CD4-positive, alpha-beta T cell treated with Interleukin-1 beta for 1 hour (primary cell): ENCODE measurements around the gene TIAM1.

Experiments
- DNase-seq, 2 donors: peaks; one replicate each; pipeline ENCODE4 v3.0.0-alpha.2; 2020 to 2022

TIAM1 gene

DNA sequence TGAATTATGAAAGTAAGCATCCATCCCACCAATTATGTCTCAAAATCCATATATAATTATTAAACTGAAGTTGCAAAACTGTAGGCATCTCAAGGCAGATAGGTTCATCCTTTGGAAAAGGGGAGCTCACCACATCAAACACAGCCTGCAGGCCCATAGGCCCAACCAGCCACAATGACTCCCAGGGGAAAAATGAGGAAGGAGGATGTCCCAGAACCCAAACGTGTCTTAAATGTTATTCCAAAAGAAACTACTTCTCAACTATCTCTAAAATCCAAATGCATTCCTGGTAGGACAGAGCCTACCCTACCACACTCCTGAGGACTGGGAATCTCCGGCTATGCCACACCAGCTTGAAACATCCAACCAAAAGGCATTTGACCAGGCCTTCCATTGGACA is 12.8 kb downstream of the TIAM1 start:
- no peak for DNase-seq

DNA sequence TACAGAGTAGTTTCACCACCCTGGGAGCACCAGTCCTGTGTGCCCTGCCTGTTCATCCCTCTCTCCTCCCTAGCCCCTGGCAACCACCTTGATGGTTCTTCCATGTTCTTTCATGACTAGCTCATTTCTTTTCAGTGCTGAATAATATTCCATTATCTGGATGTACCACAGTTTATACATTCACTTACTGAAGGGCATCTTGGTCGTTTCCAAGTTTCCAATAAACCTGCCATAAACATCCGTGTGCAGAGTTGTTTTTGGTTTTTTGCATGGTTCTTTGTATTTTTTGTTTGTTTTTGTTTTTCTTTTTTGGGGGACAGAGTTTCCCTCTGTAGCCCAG is 13.9 kb downstream of the TIAM1 start:
- no peak for DNase-seq

DNA sequence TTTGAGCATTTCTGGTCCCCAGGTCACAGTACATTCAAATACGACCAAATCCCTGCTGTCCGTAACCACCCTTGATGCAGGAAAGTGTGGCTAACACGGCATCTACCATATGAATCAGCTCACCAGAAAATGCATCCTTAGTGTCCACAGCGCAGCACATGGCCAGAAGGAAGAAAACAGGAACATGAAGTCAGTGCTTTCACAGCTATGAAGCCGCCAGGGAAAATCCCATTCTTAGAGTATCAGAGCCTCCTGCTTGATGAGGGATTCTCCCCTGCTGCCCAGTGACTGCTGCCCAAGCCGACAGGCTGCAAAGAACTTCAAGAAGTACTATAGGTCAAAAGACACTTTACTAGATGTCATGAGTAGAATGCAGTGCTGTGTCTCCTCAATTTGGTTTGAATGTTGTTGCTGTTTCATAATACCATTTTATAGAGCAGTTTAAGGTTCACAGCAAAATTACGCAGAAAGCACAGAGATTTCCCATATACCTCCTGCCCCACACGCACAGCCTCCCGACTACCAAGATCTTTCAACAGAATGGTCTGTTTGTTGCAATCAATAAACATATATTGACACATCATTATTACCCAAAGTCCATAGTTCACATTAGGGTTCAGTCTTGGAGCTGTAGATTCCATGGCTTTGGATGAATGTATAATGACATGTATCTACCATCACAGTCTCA is 14.5 kb downstream of the TIAM1 start:
- DNase-seq: no peak

DNA sequence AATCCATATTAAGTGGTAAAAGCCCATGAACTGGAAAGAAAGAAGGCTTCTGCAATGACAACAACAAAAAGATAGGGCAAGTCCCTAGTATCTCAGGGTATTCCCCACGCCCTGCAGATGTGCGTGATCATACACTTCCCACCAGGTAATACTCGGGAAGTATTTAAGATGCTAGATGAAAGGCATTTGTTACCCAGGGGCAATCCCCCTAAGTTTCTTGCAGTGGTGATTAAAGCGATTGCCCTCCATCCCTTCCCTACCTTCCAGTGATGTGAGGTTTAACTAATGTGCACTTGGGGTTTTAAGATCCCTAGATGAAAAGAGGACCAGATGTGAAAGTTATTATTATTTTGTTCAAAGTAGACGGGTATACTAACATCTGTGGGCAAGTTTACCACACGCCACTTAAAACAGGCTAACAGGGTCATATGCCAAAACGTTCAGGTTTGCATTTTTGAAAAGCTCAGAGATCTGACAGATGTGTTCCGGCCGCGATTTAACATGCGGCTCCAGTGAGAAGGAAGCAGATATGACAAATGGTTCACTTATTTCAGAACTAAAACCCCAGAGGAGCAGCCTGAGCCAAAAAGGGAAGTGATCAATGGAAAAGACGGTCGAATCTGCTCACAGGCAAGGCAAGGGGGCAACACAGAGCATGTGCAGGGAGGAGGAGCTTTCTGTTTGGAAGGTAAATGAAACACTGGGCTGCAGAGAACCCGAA is 17.4 kb downstream of the TIAM1 start:
- peak; percentile 32 for DNase-seq

DNA sequence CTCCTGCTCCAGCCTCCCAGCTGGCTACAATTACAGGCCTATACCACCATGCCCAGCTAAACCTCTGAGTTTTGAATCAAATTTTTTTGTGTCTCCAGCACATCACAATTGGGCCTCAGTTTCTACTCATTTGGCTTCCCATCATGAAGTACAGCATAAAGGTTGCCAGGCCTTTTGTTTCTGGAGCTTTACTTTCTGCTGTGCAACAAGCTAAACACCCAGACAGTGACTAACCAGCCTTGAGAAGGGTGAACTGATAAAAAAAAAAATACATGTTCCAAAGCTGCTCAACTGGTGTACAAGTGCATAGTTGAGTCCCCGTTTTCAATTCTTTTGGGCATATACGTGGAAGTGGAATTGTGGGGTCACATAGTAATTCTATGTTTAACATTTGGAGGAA is 25.1 kb downstream of the TIAM1 start:
- no peak for DNase-seq

DNA sequence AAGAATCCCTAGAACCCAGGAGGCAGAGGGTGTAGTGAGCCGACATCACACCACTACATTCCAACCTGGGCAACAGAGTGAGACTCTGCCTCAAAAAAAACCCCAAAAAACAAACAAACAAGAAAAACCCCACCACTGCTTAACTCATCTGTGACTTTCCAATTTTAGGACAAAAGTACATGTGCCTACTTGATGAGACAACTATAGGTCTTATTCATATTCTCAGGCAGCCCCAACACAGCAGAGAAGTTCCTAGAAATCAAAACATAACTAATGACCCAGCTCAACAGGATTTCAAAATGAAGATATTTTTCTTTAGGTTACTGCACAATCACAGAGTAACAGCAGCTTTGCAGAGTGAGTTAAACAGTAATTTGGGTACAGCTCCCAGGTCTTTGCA is 26.4 kb downstream of the TIAM1 start:
- DNase-seq: no peak

DNA sequence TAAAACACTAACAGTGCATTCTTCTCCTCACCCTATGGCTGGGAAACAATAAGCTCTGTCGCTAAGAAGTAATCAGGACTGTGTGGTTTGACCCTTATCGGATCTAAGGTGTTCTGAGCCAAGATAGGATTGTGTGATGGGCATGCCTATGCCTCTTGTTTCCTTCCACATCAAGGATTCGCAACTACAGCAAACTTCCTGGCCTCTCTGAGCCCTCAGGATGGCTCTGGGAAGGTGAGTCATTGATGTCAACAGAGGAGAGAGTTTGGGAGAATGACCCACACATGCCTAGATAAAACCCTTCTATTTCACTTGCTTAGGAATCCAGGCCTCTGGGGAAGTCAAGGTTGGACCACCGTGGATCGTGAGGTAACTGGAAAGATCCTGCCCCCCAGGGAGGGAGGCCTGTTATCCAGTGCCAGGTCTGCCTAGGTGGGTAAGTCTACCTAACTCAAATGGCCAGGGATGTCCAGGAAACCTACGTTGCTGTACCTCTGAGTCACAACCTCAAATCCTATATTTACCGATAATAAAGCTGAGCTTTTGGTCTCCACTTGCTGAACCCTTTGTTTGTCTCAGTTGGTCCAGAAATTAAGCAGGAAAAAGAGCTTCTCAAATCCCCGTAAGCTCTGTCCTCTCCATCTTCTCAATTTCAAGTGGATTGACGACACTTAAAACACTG is 27.4 kb downstream of the TIAM1 start:
- DNase-seq: no peak

DNA sequence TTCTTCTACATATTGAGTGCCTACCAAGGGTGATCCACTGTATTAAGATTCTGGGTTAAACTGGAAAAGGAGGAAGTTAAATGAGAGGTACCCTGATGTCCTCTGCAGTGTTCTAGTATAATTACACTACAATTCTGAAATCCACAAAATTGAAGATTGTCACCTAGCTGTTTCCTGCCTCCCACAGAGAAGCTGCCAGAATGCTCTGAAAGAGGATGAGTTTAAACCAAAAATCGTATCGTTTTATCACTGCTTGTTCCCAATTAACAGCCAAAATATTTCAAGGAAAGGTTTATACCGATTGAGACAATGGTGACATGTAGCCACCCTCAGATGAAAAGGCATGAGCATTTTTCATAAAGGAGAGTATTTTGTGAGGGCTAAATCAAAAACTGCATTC is 28.0 kb downstream of the TIAM1 start:
- DNase-seq: no peak

DNA sequence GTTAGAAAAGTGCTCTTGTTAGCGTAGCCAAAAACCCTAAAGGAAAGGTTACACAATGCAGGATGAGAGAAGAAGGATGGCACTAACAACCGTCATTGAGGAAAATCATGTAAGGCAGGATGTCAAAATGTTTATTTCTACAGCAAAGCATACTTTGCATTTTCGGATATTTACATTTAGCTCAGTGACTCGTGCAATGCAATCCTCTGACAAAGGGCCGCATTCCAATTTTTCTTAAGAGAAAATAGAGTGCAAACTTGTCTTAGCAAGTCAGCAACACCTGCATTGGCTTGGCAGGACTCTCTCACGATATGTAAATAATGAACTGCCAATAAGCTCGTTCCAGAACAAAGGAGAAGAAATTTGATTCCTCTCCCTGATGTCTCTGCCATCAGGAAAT is 33.3 kb downstream of the TIAM1 start:
- no peak for DNase-seq

DNA sequence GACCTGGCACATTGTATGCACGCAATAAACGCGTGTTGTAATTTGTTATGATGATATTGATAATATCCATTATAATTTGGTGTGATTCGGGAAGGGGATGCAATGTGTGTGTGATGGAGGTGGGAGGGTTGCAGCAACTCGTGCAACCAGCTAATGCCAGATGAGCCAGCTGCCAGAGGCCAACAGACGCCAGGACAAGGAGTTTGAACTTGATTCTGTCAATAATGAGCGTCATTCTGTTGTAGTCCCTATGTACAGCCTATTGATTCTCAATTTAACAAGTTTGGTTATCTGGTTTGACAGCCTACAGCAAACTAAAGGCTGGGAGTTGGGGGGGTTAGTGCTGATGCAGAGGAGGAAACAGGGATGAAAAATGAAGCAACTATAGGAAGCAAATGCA is 35.5 kb downstream of the TIAM1 start:
- DNase-seq: no peak

DNA sequence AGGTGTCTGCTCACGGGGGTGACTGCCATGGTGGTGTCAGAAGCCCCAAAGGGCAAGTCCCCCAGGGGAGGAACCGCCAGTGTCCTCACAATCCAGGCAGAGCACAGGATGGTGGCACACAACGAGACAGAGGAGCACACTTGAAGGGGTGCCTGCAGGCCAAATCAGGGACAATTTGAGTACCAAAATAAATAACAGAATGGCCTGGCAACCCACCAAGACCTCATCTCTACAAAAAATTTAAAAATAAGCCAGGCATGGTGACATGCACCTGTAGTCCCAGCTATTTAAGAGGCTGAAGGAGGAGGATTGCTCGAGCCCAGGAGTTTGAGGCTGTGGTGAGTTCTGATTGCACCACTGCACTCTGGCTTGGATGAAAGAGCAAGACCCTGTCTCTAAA is 38.2 kb downstream of the TIAM1 start:
- no peak for DNase-seq

DNA sequence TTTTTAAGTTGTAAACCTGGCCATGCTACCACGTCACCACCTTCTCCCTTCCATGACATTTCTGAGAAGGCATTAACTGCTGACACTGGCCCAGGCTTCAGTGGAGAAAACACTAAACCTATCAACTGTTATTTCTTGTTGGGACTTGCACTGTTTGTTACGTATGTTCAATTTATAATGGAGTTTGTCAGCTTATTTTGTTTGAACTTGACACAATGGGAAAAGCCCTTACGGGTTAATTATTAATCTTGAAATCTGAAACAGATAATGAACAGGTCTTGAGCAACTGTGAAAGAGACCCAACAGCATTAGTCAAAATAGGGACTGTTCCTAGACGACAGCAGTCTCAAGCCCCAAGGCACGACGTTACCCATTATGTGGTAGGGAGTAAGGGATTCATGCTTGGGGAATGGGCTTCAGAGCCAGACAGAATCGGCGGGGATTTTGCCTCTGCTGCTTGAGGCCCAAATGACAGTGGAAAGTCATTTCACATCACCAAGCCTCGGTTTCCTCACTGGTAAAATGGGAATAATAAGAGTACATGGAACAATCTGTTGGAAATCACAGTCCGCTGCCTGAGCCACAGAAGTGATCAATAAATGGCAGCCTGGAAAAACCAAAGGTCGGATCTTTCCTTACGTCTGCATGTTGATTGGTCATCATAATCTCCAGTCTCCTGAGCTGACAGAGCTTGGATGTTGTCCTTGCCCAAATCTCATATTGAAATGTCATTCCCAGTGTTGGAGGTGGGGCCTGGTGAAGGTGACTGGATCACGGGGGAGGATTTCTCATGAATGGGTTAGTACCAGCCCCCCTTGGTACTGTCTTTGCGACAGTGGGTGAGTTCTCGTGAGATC is 44.5 kb downstream of the TIAM1 start:
- DNase-seq: no peak

DNA sequence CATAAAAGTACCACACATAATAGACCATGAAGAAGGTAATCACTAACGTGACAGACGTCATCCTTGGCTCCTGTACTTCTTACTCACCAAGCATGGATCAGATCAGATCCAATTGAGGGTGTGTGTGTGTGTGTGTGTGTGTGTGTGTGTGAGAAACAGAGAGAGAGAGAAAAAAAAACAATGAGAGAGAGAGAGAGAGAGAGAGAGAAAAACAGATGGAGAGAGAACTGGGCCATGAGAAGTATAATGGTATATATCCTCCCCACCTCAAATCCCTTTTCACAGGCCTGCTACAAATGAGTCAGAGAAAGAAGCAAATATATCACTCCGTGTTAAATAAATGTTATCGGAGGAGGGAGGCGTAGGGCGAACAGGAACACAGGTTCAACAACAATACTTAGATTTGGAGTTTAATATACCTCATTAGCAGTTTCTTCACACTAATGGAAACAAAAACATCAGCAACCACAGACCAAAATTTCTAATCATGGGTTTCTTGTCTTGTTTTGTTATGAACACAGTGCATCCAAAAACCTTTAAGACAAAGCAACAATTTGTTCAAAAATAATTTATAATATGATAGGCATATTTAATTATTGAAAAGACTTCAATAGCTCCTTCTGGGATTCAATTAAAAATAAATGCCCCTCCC is 45.3 kb downstream of the TIAM1 start:
- no peak for DNase-seq

DNA sequence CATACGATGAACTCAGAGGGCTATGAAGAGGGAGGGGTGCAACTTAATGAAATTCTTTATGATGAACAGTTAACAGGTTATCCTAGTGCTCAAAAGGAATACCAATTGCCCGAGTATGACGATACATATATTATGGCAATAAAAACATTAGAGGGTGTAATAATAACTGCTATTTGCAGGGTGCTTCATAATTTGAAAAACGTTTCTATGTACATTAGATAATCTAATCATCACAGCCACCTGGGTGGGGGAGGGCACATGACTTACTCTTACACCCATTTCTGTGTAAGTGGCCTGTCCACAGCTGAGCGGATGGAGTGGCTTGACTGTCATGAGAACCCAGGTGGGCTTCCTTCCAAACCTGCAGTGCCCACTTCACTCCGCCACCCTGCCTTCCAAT is 46.3 kb downstream of the TIAM1 start:
- no peak for DNase-seq

DNA sequence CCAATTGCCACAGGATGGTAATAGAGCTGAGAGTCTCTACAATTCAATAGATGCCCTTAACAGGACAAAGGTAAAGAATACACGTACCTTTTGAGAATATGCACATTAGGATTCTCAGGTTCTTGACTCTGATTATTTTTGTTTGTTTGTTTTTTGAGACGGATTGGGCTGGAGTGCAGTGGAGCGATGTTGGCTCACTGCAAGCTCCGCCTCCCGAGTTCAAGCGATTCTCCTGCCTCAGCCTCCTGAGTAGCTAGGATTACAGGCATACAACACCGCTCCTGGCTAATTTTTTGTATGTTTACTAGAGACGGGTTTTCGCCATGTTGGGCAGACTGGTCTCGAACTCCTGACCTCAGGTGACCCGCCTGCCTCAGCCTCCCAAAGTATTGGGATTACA is 48.4 kb downstream of the TIAM1 start:
- DNase-seq: no peak

DNA sequence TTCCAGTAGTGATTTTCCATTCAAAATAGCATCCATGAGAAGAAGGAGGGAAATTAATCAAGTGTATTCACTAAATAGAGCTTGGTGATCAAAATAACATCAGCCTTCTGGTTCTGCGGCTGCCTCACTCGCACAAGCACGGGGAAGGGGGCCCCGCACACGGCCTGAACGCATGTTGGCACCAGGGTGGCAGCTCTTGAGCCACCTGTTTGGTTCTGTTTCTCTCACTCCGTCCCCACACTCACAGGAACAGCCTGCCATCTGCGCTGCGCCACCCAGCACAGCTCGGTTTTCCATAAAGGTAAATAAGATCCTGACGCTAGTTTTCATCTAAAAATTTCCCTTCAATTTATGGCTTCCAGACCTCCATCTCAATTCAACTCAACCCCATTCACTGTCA is 49.4 kb downstream of the TIAM1 start:
- DNase-seq: no peak

DNA sequence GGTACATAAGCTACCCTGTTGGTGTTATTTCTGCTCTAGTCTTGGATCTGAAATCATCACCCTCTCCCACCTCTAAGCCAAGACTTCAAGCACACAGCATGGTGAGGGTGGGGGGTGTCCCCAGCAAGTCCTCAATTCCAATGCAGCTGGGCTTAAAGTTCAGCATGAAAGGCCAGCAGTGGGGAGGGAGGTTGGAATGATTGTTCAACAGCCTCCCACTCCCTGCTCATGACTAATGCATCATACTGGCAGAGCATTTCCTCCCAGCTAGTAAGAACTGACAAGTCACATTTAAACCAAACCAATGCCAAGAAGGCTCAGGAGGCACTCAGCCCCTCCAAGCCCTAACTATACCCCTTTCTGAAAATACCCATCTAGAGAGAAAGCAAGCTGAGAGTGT is 50.1 kb downstream of the TIAM1 start:
- no peak for DNase-seq

DNA sequence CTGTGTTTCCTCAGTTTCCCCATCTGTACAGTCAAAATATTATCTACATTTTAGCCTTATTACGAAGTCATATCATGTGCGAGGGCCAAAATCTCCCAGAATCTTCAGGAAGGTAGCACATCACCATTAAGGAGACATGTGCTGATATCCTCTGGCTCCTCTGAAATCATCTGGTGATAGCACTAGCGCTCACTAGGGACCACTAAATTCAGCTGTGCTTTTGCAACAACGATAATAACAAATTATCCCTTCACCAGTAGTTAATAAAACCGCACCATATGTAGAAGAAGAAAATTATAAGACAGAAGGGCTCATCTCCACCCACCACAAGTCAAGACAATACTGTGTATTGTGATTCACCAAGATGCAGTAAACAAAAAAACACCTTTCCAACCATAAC is 53.3 kb downstream of the TIAM1 start:
- no peak for DNase-seq

DNA sequence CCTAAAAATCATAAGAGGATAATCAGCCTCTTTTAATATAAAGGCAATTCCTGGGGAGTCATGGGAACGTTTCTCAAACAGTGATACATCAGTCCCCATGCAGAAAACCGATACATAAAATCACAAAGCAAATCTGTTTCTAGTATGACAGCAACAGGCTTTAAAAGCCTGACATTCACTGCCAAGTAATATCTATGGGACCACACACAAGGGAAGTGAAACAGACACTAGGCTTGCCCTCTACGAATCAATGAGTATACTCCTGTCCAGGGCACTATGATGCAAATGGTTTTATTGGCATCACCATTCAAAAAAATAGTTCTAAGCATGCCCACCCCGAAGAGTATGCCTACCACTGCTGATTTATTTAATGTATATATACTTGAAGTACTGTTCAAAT is 54.4 kb downstream of the TIAM1 start:
- no peak for DNase-seq

DNA sequence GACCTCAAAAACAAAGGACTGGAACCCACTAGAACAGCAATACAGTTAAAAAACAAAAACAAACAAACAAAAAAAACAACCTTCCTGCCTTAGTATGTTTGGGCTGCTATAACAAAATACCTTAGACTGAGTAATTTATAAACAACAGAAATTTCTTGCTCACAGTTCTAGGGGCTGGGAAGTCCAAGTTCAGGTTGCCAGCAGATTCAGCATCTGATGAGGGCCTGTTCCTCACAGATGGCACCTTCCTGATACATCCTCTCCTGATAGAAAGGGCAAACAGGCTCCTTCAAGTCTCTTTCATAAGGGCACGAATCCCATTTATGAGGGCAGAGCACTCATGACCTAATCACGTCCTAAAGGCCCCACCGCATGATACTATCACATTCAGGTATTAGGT is 55.9 kb downstream of the TIAM1 start:
- DNase-seq: no peak

DNA sequence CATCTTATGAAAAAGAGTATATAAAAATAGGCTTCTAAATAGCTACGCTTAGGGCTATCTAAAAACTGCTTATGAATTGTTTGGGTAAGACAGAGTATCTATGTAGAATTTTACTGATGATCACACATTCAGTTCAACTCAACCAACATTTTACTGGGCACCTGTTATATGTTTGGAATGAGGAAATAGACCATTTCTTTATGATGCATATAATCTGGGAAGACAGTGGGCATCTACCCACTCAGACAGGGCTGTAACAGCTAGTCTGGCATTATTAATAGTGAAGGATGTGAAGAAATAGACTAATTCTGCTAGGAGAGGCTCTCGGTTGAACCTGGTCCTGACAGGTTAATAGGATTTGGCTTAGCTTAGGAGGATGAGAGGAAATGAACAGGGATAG is 56.9 kb downstream of the TIAM1 start:
- DNase-seq: no peak

DNA sequence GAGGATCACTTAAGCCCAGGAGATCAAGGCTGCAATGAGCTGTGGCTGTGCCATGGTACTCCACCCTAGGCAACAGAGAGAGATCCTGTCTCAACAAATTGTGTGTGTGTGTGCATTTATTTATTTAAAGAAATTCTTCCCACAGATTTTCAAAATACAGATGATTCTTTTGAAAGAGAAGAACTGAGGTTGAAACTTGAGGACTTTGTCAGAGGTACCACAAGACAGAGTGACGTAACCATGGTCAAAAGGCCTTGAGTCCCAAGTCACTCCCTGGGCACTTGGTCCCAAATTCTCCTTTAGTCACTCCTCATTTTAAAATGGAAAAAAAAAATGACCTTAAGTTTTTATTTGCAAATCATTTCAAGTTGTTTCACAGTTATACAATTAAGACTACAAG is 57.4 kb downstream of the TIAM1 start:
- DNase-seq: no peak

DNA sequence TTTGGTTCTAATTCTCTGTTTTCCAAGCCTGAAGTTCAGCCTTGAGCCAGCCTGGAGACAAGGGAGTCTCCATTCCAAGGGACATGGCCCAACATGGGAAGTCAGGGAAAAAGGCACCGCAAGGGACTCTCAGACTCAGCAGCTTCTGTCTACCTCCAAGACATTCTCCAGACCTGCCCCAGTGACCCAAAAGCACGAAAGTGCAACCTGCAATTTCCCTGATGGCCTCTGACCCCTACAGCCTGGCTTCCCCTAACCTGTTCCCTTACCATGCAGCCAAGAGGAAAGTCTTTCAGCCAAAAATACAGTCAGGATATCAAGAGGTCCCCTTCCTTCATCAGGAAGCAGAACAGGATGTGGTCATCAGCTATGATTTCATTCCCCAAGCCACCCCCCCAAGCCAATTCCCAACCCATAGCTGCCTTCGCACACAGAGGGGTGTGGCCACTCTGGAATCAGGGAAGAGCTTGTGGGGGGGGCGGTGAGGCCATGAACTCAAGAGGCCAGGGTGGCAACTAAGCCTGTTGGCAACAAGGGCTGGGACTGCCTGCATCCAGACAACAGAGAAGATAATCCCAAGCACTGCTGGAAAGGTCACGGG is 59.2 kb downstream of the TIAM1 start:
- DNase-seq: no peak
